K562 (cell line): ENCODE measurements around the gene HEPACAM. TPM values are rescaled to one million over a fixed set of nuclear protein-coding genes. Genes with fewer than 3 reads are reported as not detected.

Experiments used
- BRD9 ChIP-seq: fragments of 450-650 bp; IDR thresholded peaks from 2 replicates; pipeline ENCODE4 v1.6.1; 2018; ENCODE audit warnings: low read depth; ENCODE audit not compliant: partially characterized antibody
- FOS ChIP-seq: IDR thresholded peaks from 3 replicates; pipeline ENCODE4 v1.6.1; 2011; ENCODE audit not compliant: insufficient read length; ENCODE audit errors: extremely low read depth
- FOXA1 ChIP-seq: fragments of 450-650 bp; IDR thresholded peaks from 2 replicates; pipeline ENCODE4 v1.6.1; 2016; ENCODE audit warnings: mild to moderate bottlenecking, borderline replicate concordance
- GTF2F1 ChIP-seq: IDR thresholded peaks from 2 replicates; pipeline ENCODE4 v1.6.1; 2011; ENCODE audit warnings: low read depth, low read length, improper control_type of control experiment
- HMG20A ChIP-seq: fragments of 450-650 bp; formaldehyde crosslinking; conservative IDR thresholded peaks from 2 replicates; pipeline ENCODE4 v1.4.0; 2020; ENCODE audit warnings: mild to moderate bottlenecking, mixed read lengths
- JUN ChIP-seq, 2 experiments: sonication (generic) in 1 of 2; formaldehyde crosslinking in 1 of 2; IDR thresholded peaks; 2 replicates each; pipeline versions ENCODE4 v1.6.1 to v1.8.0; 2012 to 2022; ENCODE audit warnings: borderline replicate concordance in 2 of 2, mild to moderate bottlenecking in 2 of 2, improper control_type of control experiment in 1 of 2, low read depth in 1 of 2, low read length in 1 of 2, missing genetic modification reagents in 1 of 2
- PBX2 ChIP-seq, 2 experiments: IDR thresholded peaks in 1 of 2; conservative IDR thresholded peaks in 1 of 2; 2 replicates each; pipeline ENCODE4 v1.6.1; 2016; ENCODE audit warnings: low read depth in 2 of 2, mild to moderate bottlenecking in 1 of 2, missing compliant biosample characterization in 1 of 2, missing genetic modification characterization in 1 of 2, moderate library complexity in 1 of 2
- PHB ChIP-seq: fragments of 250-450 bp; sonication (Bioruptor Pico); IDR thresholded peaks from 2 replicates; pipeline ENCODE4 v1.5.0; 2021
- PRPF4 ChIP-seq: fragments of 200-400 bp; formaldehyde crosslinking; IDR thresholded peaks from one replicate; pipeline ENCODE4 v1.6.1; 2017; ENCODE audit warnings: low read length, low read depth, mild to moderate bottlenecking; ENCODE audit not compliant: insufficient read depth, poor library complexity, severe bottlenecking
- TCF7L2 ChIP-seq: fragments of 150-350 bp; IDR thresholded peaks from 2 replicates; pipeline ENCODE4 v1.6.1; 2016; ENCODE audit warnings: low read depth, mild to moderate bottlenecking, low read length, moderate library complexity
- ZBTB7A ChIP-seq: IDR thresholded peaks from 2 replicates; pipeline ENCODE4 v1.6.1; 2011; ENCODE audit warnings: low read depth, mild to moderate bottlenecking, low read length, moderate library complexity, borderline replicate concordance; ENCODE audit not compliant: control insufficient read depth
- ZNF134 ChIP-seq: fragments of 250-450 bp; sonication (Bioruptor Pico); conservative IDR thresholded peaks from 2 replicates; pipeline ENCODE4 v1.4.0; 2020
- ZNF143 ChIP-seq: sonication (generic); formaldehyde crosslinking; IDR thresholded peaks from 2 replicates; pipeline ENCODE4 v1.9.0; 2022; ENCODE audit warnings: mild to moderate bottlenecking, missing genetic modification reagents
- ZNF175 ChIP-seq: fragments of 200-800 bp; sonication (Bioruptor generic); IDR thresholded peaks from 2 replicates; pipeline ENCODE4 v1.6.1; 2016; ENCODE audit warnings: low read depth, mild to moderate bottlenecking, missing genetic modification characterization, missing compliant biosample characterization
- ZNF24 ChIP-seq: fragments of 450-650 bp; IDR thresholded peaks from 2 replicates; pipeline ENCODE4 v1.6.1; 2016
- ZNF609 ChIP-seq: sonication (generic); formaldehyde crosslinking; IDR thresholded peaks from 2 replicates; pipeline ENCODE4 v1.8.1; 2023; ENCODE audit warnings: missing genetic modification reagents, mild to moderate bottlenecking, borderline replicate concordance
- ZNF668 ChIP-seq: fragments of 250-450 bp; sonication (Bioruptor Pico); IDR thresholded peaks from 2 replicates; pipeline ENCODE4 v1.8.0; 2022; ENCODE audit warnings: mild to moderate bottlenecking, inconsistent platforms
- polyA plus RNA-seq, 8 experiments: library from polyadenylated mRNA; depleted of rRNA in 4 of 8; stranded (reverse) in 5 of 8; unstranded in 3 of 8; fragments of >200 nt; fragmentation: Nextera tagmentation in 2 of 8; fragmentation: Illumina TruSeq in 1 of 8; extraction: Ambion mirVana in 2 of 8; extraction: Trizol in 1 of 8; gene quantifications; 2 replicates each; pipeline versions ENCODE4 v1.2.1 to v1.2.3, GENCODE V29; 2011 to 2014; ENCODE audit warnings: inconsistent platforms in 1 of 8, missing spikeins in 1 of 8
- total RNA-seq, 7 experiments: library from RNA; depleted of rRNA in 6 of 7; stranded (reverse); fragments of >200 nt in 6 of 7; fragmentation: Illumina TruSeq in 2 of 7; extraction: Trizol in 2 of 7; gene quantifications; 2 replicates each; pipeline versions ENCODE4 v1.2.1 to v1.2.3, GENCODE V29; 2011 to 2021; ENCODE audit warnings: low replicate concordance in 1 of 7
- TF ChIP-seq, protein P1 (sequence below): fragments of 450-650 bp; formaldehyde crosslinking; conservative IDR thresholded peaks from 2 replicates; pipeline ENCODE4 v1.4.0; 2022; ENCODE audit warnings: mild to moderate bottlenecking, missing genetic modification characterization

The HEPACAM gene
- total and polyA plus RNA-seq, 9 of the 15 experiments (the other 6 are each of a cell fraction or from before 2014, with no cell fraction given): not detected

- no peak for TF ChIP-seq ZNF668 (CRISPR knock-in tag)
- TF ChIP-seq PBX2 (CRISPR knock-in tag; IDR thresholded peaks at IDR 0.05; ENCODE audit: low read depth): no peak
- 0 out of 2 replicates have a peak, but pooled peaks have one; percentile 7 for TF ChIP-seq PBX2 (tag; conservative IDR thresholded peaks at IDR 0.05; ENCODE audit: low read depth)
- no peak for TF ChIP-seq GTF2F1
- TF ChIP-seq ZNF143 (CRISPR knock-in tag): 0 out of 2 replicates have a peak, but pooled peaks have one; percentile 36
- TF ChIP-seq ZNF175 (CRISPR knock-in tag): no peak
- no peak for TF ChIP-seq BRD9
- TF ChIP-seq, protein P1, sequence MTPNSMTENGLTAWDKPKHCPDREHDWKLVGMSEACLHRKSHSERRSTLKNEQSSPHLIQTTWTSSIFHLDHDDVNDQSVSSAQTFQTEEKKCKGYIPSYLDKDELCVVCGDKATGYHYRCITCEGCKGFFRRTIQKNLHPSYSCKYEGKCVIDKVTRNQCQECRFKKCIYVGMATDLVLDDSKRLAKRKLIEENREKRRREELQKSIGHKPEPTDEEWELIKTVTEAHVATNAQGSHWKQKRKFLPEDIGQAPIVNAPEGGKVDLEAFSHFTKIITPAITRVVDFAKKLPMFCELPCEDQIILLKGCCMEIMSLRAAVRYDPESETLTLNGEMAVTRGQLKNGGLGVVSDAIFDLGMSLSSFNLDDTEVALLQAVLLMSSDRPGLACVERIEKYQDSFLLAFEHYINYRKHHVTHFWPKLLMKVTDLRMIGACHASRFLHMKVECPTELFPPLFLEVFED: peak; percentile 41; the same call in 1 of the 2 replicates
- TF ChIP-seq HMG20A (CRISPR knock-in tag): no peak
- TF ChIP-seq ZNF609 (CRISPR knock-in tag): no peak
- TF ChIP-seq FOXA1: no peak
- TF ChIP-seq PHB: no peak
- TF ChIP-seq FOS: no peak
- no peak for TF ChIP-seq PRPF4
- TF ChIP-seq ZNF134 (CRISPR knock-in tag): no peak
- TF ChIP-seq ZBTB7A: no peak
- no peak for TF ChIP-seq JUN (IDR thresholded peaks at IDR 0.05; ENCODE audit: borderline replicate concordance, low read depth, low read length)
- no peak for TF ChIP-seq JUN (CRISPR knock-in tag; IDR thresholded peaks at IDR 0.05; ENCODE audit: borderline replicate concordance)
- no peak for TF ChIP-seq ZNF24
- TF ChIP-seq TCF7L2: no peak
These were observed 18.1 kb upstream of the HEPACAM start, which contains the start of gene CCDC15 (continued) for GRCh38 chr11:124953753-124954589.
